GM19397 (cell line): ENCODE data around the gene PDCD1.
"Not testable (repeated sequence)": the region's sequence is repeated elsewhere in the genome, so short reads cannot be mapped to it uniquely, and the experiment has no call there.

Experiments used
- ATAC-seq: cut with Tn5 transposase; IDR thresholded peaks from one replicate; pipeline ENCODE4 v1.9.1; 2021; ENCODE audit warnings: mild to moderate bottlenecking, moderate library complexity; ENCODE audit not compliant: unreplicated experiment

PDCD1 gene

GRCh38 chr2:241879326-241879725, 20.6 kb upstream of the PDCD1 start:
- ATAC-seq = no peak

GRCh38 chr2:241877989-241878970, 19.6 kb upstream of the PDCD1 start:
- ATAC-seq = no peak

GRCh38 chr2:241877197-241877685, 18.5 kb upstream of the PDCD1 start:
- no peak for ATAC-seq

GRCh38 chr2:241876528-241877196, 18.0 kb upstream of the PDCD1 start:
- no peak for ATAC-seq

- not testable (repeated sequence) for ATAC-seq
Measured at GRCh38 chr2:241875754-241876527, 17.2 kb upstream of the PDCD1 start.

GRCh38 chr2:241874277-241874925, 15.7 kb upstream of the PDCD1 start:
- ATAC-seq = no peak

- ATAC-seq = no peak
Measured at GRCh38 chr2:241873803-241874110, 15.1 kb upstream of the PDCD1 start.

GRCh38 chr2:241873081-241873802, 14.5 kb upstream of the PDCD1 start:
- no peak for ATAC-seq

GRCh38 chr2:241872313-241872642, 13.6 kb upstream of the PDCD1 start:
- ATAC-seq = no peak

- ATAC-seq = no peak
Measured at GRCh38 chr2:241871538-241872312, 13.0 kb upstream of the PDCD1 start.

- no peak for ATAC-seq
Measured at GRCh38 chr2:241870611-241871537, 12.2 kb upstream of the PDCD1 start.

- no peak for ATAC-seq
Measured at GRCh38 chr2:241870081-241870541, 11.4 kb upstream of the PDCD1 start.

GRCh38 chr2:241869087-241869961, 10.6 kb upstream of the PDCD1 start, which contains the start of gene RTP5:
TSS of gene RTP5 (plus strand) at chr2:241869729. CDS start at chr2:241869757, 28 bp downstream.
- ATAC-seq = no peak

- no peak for ATAC-seq
Measured at GRCh38 chr2:241868661-241869081, 10.0 kb upstream of the PDCD1 start.

GRCh38 chr2:241867776-241868420, 9.2 kb upstream of the PDCD1 start:
- ATAC-seq = no peak

GRCh38 chr2:241866790-241867645, 8.3 kb upstream of the PDCD1 start:
- no peak for ATAC-seq
